Activated CD8-positive, alpha-beta memory T cell treated with anti-CD3 and anti-CD28 coated beads, Interleukin-2, amount 50 U/mL, for 1 hour (primary cell): Measurements from ENCODE around the gene STK10.

Source experiments
- DNase-seq: peaks from one replicate; pipeline ENCODE4 v3.0.0-alpha.2; 2020; ENCODE audit errors: extremely low read depth

STK10 gene

GRCh38 chr5:172089298-172090117, 98.5 kb downstream of the STK10 start:
- no peak for DNase-seq

GRCh38 chr5:172088801-172089200, 99.2 kb downstream of the STK10 start:
- no peak for DNase-seq

- no peak for DNase-seq
These were observed 101.6 kb downstream of the STK10 start for GRCh38 chr5:172086194-172086975.

GRCh38 chr5:172085738-172086137, 102.3 kb downstream of the STK10 start:
- DNase-seq = no peak

- DNase-seq = no peak
These were observed 105.8 kb downstream of the STK10 start for GRCh38 chr5:172082180-172082579.

- no peak for DNase-seq
These were observed 108.1 kb downstream of the STK10 start for GRCh38 chr5:172079876-172080275.

GRCh38 chr5:172078726-172079345, 109.2 kb downstream of the STK10 start:
- DNase-seq = no peak

GRCh38 chr5:172077664-172078425, 110.2 kb downstream of the STK10 start:
- DNase-seq = no peak

GRCh38 chr5:172076761-172077244, 111.2 kb downstream of the STK10 start:
- no peak for DNase-seq

GRCh38 chr5:172075656-172076055, 112.4 kb downstream of the STK10 start:
- no peak for DNase-seq

- DNase-seq = no peak
These were observed 113.1 kb downstream of the STK10 start for GRCh38 chr5:172074896-172075295.

- DNase-seq = no peak
These were observed 116.6 kb downstream of the STK10 start for GRCh38 chr5:172071309-172071875.

- no peak for DNase-seq
These were observed 122.5 kb downstream of the STK10 start for GRCh38 chr5:172065431-172066065.

- DNase-seq = no peak
These were observed 123.3 kb downstream of the STK10 start for GRCh38 chr5:172064766-172065165.

GRCh38 chr5:172064358-172064757, 123.7 kb downstream of the STK10 start:
- no peak for DNase-seq

GRCh38 chr5:172063463-172064235, 124.4 kb downstream of the STK10 start:
- DNase-seq = no peak

GRCh38 chr5:172059661-172060100, 128.3 kb downstream of the STK10 start:
- no peak for DNase-seq

GRCh38 chr5:172058088-172058487, 129.9 kb downstream of the STK10 start:
- no peak for DNase-seq

GRCh38 chr5:172055996-172056395, 132.0 kb downstream of the STK10 start:
- DNase-seq = no peak

GRCh38 chr5:172055421-172055820, 132.6 kb downstream of the STK10 start:
- no peak for DNase-seq
